GM19099 (cell line): ENCODE results near the gene PDLIM1.

ENCODE experiments used
- POLR2A ChIP-seq: IDR thresholded peaks from 3 replicates; pipeline ENCODE4 v1.6.1; 2011; ENCODE audit warnings: low read depth; ENCODE audit not compliant: insufficient read length; ENCODE audit errors: extremely low read depth

PDLIM1 gene, protein sequence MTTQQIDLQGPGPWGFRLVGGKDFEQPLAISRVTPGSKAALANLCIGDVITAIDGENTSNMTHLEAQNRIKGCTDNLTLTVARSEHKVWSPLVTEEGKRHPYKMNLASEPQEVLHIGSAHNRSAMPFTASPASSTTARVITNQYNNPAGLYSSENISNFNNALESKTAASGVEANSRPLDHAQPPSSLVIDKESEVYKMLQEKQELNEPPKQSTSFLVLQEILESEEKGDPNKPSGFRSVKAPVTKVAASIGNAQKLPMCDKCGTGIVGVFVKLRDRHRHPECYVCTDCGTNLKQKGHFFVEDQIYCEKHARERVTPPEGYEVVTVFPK

GRCh38 chr10:95290461-95291364 lies at the start of gene PDLIM1:
Gene PDLIM1 (minus strand): TSS chr10:95291003. CDS start chr10:95290915, 88 bp downstream.
- peak; percentile 85 for TF ChIP-seq POLR2A

DNA sequence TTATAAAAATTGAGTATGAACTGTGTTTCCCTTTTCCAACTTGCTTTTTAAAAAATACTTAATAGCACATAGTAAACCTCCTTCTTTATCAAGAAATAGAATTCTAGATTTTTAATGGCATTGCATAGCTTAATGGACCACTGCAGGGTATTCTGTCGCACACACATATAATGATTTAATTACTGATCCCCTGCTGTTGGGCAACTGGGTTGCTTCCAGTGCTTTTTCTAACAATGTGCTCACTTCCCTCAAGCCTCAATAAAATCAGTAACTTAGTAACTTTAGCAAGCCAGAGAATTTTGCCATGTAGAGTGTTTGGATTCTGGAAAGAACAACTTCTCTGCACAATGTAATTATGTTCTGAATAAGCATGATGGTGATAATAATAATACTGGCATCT lies 49.1 kb upstream of the PDLIM1 start:
- TF ChIP-seq POLR2A: no peak

DNA sequence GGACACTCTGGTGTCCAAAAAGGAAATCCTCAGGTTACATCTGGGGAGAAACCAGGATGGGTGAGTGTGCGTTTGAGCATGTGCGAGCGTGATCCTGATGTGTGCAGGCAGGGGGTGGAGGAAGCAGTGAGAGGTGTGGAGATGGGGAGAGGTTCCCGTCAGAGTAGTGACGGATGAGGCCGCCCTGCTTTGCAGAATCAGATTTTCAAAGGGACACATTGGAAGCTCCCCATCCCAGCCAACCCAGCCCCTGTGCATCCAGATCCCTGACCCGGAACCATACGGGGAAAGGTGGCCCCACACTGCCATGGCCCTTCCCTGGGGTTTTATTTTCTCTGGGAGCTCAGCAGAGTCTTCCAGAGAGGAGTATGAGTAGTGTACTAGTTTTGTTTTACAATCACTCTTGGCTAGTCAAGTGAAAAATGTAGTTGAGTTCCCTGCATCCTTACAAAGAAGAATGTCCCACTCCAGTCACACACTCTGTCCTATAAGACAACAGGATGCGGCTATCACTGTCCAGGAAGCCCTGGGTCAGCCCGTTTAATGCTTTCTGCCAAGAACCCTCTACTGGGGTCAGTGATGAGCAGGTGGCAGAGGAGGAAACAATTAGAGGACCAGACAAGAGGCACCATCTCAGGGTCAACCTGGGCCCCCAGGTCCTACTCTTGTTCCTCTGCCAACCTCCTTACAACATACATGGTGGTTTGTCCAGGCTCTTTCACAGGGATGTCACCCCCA lies 46.8 kb upstream of the PDLIM1 start:
- TF ChIP-seq POLR2A: no peak

- TF ChIP-seq POLR2A: no peak
Measured at GRCh38 chr10:95336702-95337101, 45.9 kb upstream of the PDLIM1 start.

- TF ChIP-seq POLR2A: no peak
Measured at GRCh38 chr10:95335933-95336699, 45.3 kb upstream of the PDLIM1 start.

- no peak for TF ChIP-seq POLR2A
Measured at GRCh38 chr10:95334805-95335144, 44.0 kb upstream of the PDLIM1 start.

DNA sequence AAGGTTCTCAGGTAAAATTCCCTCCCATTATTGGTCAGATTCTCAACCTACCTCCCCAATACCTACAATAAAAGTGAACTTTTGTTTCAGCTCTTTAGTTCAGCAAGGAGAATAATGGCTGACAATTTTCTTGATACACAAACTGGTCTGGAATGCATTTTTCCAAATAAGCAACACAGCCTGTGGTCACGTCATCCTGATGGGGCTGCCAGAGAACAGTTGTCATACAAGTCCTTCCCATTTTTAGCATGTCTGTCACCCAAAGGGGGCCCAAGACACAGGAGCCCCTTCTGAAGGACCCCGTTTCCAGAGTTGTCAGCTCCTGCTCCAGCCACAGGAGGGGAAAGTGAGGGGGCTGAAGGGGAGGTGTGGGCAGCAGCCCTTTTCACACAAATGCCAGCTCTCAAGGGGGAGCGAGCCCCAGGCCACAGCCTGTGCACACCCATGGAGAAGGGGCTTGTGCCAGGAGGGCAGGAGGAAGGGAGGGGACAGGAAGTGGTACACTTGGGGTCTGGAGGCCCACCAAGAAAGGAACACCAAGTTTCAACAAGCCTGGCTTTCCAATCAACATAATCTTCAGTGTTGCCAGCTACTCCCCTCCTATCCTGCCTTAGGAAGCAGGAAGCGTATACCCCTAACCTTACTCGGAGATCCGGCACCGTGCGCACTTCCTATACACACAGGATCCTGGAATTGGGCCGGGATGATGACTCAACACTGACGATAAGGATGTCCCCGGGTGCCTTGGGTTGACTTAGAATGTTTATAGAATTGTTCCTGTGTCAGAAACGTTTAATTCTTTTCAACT lies 43.4 kb upstream of the PDLIM1 start:
- TF ChIP-seq POLR2A: no peak

GRCh38 chr10:95332666-95333249 lies 42.0 kb upstream of the PDLIM1 start:
- no peak for TF ChIP-seq POLR2A

DNA sequence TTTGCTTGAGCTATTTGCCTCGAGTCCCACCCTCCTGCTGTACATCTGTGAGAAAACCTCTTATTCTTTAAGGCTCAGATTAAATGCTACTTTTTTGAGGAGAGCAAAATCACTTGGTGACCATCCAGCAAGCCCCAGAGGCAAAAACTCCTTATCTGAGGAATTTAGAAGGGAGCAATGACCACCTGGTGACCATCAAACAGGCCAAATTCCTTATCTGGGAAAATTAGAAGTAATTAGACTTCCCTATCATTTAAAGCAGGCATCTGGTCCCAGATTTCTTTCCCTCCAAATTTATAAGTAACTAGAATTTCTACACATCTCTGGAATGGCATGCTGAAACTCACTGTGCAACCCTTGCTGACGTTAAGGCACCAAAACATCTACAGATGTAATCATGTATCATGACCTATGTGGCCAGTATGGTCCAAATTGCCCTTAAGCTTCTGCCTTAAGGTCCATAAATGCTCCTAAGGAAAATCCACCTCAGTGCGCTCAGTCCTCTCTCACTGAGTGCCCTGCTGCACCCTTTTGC lies 40.9 kb upstream of the PDLIM1 start:
- TF ChIP-seq POLR2A: no peak

DNA sequence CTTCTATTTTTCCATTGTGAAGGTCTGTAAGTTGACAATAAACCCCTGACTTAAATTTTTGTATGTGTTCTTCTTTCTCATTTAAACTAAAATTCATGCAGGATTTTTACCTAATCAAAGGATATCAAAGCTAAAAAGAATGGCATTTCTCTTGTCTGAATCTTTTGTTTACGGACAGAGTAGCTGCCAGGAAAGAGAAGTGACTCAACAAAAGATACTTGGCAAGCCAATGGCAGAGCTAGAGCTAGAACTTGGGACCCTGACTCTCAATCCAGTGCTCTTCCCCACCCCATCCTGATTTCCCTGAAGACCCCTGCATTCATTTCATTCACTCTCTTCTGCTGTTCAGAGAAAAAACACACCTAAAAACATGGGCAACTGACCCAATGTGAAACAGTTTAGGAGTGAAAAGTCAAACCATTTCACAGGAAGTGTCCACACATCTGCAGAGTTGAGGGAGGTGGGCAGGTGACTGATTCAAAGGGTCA lies 40.2 kb upstream of the PDLIM1 start:
- TF ChIP-seq POLR2A: no peak

DNA sequence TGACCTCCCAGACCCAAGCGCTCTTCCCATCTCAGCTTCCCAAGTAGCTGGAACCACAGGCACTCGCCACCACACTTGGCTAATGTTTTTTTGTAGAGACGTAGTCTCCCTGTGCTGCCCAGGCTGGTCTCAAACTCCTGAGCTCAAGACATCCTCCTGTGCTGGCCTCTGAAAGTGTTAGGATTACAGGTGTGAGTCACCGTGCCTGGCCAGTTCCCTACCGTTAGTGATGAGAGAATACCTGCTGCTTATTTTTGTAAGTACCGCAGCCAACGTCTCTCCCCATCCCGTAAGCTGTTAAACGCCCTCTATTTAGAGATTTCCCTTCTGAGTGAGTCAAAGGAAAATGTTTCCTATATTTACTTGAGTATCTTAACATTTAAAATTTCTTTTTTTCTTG lies 38.5 kb upstream of the PDLIM1 start:
- no peak for TF ChIP-seq POLR2A

DNA sequence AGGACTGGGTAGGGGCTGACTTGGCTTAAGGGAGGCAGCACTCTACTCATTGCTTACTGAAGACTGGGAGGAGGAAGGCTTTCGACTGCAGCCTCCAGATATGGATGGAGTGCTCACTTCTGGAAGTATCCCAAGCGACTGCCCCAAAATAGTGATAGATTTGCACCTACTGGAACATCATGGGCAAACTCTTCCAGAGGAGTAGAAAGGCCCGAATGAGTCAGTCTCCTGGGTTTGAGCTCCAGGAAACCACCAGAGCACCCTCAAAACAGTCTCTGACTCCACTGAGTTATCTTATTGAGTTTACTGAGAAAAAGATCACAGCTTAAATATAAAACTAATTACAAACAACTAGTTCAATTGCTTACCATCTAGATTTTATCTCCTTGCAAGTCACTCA lies 37.2 kb upstream of the PDLIM1 start:
- TF ChIP-seq POLR2A: no peak

- no peak for TF ChIP-seq POLR2A
Measured at GRCh38 chr10:95327367-95327766, 36.6 kb upstream of the PDLIM1 start.
